Measurements from ENCODE around the gene EDEM1.
"Not testable (repeated sequence)": the region's sequence is repeated elsewhere in the genome, so short reads cannot be mapped to it uniquely, and the experiment has no call there.

The EDEM1 gene

DNA sequence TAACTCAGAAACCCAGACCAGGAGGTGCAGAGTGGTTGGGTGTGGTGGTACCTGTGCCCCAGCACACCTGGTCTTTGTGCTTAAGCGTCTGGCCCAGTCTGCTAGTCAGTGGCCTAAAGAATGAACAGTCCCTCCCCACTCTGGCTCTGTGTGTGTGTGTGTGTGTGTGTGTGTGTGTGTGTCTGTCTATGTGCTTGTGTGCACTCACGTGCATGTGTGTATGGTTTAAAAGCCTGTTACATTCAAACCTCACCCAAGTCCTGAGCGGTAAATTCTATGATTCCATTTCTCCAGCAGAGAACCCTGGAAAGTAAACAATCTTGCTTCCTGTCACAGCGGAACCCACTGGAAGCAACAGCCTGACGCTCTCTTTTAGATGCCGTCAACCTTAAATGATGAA is 34.2 kb downstream of the EDEM1 start:
- Histone ChIP-seq H3K9me3 (ENCODE audit: control insufficient read depth, insufficient read depth, low read length) (no peaks in the 10 kb centered on the region), H3K9ac (ENCODE audit: low read depth, low read length) (no peak overlapping the region), H3K4me1 (ENCODE audit: insufficient read depth, low read length) (peaks cover 10% of the 10 kb centered on the region), H3K36me3 (ENCODE audit: insufficient read depth, low read length) (0 out of 2 replicates have a peak, but pooled peaks cover 5% of the 10 kb centered on the region)

GRCh38 chr3:5222283-5223005 is 34.9 kb downstream of the EDEM1 start:
- Histone ChIP-seq H3K4me1 (ENCODE audit: insufficient read depth, low read length) (peaks cover 10% of the 10 kb centered on the region), H3K9me3 (ENCODE audit: control insufficient read depth, insufficient read depth, low read length) (no peaks in the 10 kb centered on the region), H3K36me3 (ENCODE audit: insufficient read depth, low read length) (no peaks in the 10 kb centered on the region), H3K9ac (ENCODE audit: low read depth, low read length) (no peak overlapping the region)

DNA sequence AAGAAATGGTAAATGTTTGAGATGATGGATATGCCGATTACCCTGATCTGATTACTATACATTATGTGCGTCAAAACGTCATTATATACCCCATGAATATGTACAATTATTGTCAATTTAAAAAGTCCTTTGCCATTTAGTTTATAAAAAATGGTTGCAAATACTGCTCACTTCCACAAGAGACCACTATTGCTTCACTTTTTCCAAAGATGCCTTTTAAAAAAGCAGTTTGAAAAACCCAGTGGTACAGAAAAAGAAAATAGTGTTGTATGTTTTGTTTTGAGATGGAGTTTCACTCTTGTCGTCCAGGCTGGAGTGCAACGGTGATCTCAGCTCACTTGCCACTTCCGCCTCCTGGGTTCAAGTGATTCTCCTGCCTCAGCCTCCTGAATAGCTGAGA is 39.3 kb downstream of the EDEM1 start:
- no peaks in the 10 kb centered on the region for H3K36me3 ChIP-seq (ENCODE audit: insufficient read depth, low read length)
- no peaks in the 10 kb centered on the region for H3K4me1 ChIP-seq (ENCODE audit: insufficient read depth, low read length)
- H3K9me3 ChIP-seq (ENCODE audit: control insufficient read depth, insufficient read depth, low read length) = no peaks in the 10 kb centered on the region
- no peak overlapping the region for H3K9ac ChIP-seq (ENCODE audit: low read depth, low read length)

DNA sequence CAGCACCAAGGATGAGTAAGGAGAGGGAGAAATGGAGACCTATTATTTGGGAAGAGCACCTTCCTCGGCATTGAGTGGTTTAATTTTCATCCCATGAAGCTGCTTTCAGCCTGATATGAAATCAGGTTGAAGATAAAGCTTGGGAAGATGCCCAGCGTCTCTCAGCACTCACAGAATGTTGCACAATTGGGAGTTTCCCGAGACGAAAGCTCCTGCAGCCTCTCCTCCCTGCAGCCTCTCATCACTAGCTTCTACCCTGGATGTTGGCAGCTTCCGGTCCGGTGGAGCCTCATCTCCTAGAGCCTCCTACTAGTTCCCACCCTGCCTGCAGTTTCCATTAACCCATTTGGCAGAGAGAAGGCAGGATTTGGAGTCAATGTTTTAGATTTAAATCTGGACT is 40.3 kb downstream of the EDEM1 start:
- Histone ChIP-seq H3K9me3 (ENCODE audit: control insufficient read depth, insufficient read depth, low read length) (no peaks in the 10 kb centered on the region), H3K9ac (ENCODE audit: low read depth, low read length) (no peak overlapping the region), H3K4me1 (ENCODE audit: insufficient read depth, low read length) (no peaks in the 10 kb centered on the region; the same call in 1 of the 2 replicates), H3K36me3 (ENCODE audit: insufficient read depth, low read length) (no peaks in the 10 kb centered on the region)

GRCh38 chr3:5229414-5229813 is 41.9 kb downstream of the EDEM1 start:
- no peaks in the 10 kb centered on the region; the same call in 1 of the 2 replicates for H3K4me1 ChIP-seq (ENCODE audit: insufficient read depth, low read length)
- no peaks in the 10 kb centered on the region for H3K9me3 ChIP-seq (ENCODE audit: control insufficient read depth, insufficient read depth, low read length)
- H3K9ac ChIP-seq (ENCODE audit: low read depth, low read length) = no peak overlapping the region
- no peaks in the 10 kb centered on the region for H3K36me3 ChIP-seq (ENCODE audit: insufficient read depth, low read length)

DNA sequence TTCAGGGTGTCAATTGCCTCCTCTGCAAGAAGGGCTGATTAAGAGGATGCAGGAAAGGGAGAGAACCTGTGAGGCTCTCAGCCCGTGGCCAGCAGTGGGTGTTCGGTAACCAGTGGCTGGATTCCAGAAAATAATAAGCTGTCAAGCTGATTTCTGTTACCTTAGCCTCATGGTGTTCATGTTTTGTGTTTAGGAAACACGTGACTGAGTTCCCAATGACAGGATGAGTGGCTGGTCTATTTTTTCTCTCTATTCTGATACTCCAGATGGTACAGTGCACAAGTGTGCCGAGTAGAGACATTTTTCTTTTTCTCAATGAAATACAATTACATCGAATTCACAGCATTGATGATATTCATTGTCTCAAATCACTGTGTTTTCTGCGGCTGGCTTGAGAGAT is 43.6 kb downstream of the EDEM1 start:
- Histone ChIP-seq H3K9ac (ENCODE audit: low read depth, low read length) (no peak overlapping the region), H3K9me3 (ENCODE audit: control insufficient read depth, insufficient read depth, low read length) (no peaks in the 10 kb centered on the region), H3K36me3 (ENCODE audit: insufficient read depth, low read length) (no peaks in the 10 kb centered on the region)

GRCh38 chr3:5231487-5231886 is 44.0 kb downstream of the EDEM1 start:
- Histone ChIP-seq H3K36me3 (ENCODE audit: insufficient read depth, low read length) (no peaks in the 10 kb centered on the region), H3K9me3 (ENCODE audit: control insufficient read depth, insufficient read depth, low read length) (no peaks in the 10 kb centered on the region), H3K9ac (ENCODE audit: low read depth, low read length) (no peak overlapping the region), H3K4me1 (ENCODE audit: insufficient read depth, low read length) (no peaks in the 10 kb centered on the region; the same call in 1 of the 2 replicates)

More for the DNA sequence above, 43.6 kb downstream of the EDEM1 start:
- H3K4me1 ChIP-seq (ENCODE audit: insufficient read depth, low read length) = no peaks in the 10 kb centered on the region; the same call in 1 of the 2 replicates

GRCh38 chr3:5232570-5232969 is 45.1 kb downstream of the EDEM1 start:
- H3K36me3 ChIP-seq (ENCODE audit: insufficient read depth, low read length) = no peaks in the 10 kb centered on the region
- H3K9ac ChIP-seq (ENCODE audit: low read depth, low read length) = no peak overlapping the region
- H3K4me1 ChIP-seq (ENCODE audit: insufficient read depth, low read length) = no peaks in the 10 kb centered on the region; the same call in 1 of the 2 replicates
- no peaks in the 10 kb centered on the region for H3K9me3 ChIP-seq (ENCODE audit: control insufficient read depth, insufficient read depth, low read length)

DNA sequence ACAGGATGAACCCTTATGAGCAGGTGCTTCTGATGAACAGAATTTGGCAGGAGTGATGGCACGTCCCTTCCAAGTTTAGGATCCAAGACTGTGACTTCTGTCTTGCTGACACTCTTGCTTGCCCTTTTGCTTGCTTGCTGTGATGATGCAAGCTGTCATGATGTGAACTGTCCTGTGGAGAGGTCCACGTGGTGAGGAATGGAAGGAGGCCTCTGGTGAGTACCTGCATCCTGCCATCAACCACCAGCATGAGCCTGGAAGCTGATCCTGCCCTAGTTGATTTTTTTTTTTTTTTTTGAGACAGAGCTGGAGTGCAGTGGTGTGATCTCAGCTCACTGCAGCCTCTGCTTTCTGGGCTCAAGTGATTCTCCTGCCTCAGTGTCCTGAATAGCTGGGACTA is 45.5 kb downstream of the EDEM1 start:
- Histone ChIP-seq H3K9ac (ENCODE audit: low read depth, low read length) (no peak overlapping the region), H3K36me3 (ENCODE audit: insufficient read depth, low read length) (no peaks in the 10 kb centered on the region)

GRCh38 chr3:5235655-5236054 is 48.1 kb downstream of the EDEM1 start:
- H3K4me1 ChIP-seq (ENCODE audit: insufficient read depth, low read length) = no peaks in the 10 kb centered on the region; the same call in 1 of the 2 replicates
- no peak overlapping the region for H3K9ac ChIP-seq (ENCODE audit: low read depth, low read length)
- H3K9me3 ChIP-seq (ENCODE audit: control insufficient read depth, insufficient read depth, low read length) = no peaks in the 10 kb centered on the region
- no peaks in the 10 kb centered on the region for H3K36me3 ChIP-seq (ENCODE audit: insufficient read depth, low read length)

More for the DNA sequence above, 45.5 kb downstream of the EDEM1 start:
- no peaks in the 10 kb centered on the region for H3K9me3 ChIP-seq (ENCODE audit: control insufficient read depth, insufficient read depth, low read length)
- no peaks in the 10 kb centered on the region; the same call in 1 of the 2 replicates for H3K4me1 ChIP-seq (ENCODE audit: insufficient read depth, low read length)

DNA sequence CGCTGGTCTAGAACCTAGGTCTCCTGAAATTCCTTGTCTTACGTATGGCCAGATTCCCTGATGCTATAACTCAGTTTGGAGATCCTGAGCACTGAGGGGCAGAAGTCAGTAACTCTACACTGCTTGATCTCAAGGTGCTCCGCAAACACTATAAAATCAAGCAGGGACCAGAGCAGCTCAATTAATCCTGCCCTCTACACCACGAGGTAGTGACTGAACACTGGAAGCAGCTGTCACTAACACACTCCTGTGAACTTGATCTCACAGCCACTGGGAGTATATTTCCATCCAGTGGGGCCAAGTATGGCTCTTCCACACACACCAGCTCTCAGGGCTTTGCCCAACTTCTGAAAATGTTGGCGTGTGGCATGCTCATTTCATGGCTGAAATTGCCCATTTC is 51.0 kb downstream of the EDEM1 start:
- Histone ChIP-seq H3K36me3 (ENCODE audit: insufficient read depth, low read length) (no peaks in the 10 kb centered on the region), H3K9ac (ENCODE audit: low read depth, low read length) (no peak overlapping the region), H3K4me1 (ENCODE audit: insufficient read depth, low read length) (no peaks in the 10 kb centered on the region), H3K9me3 (ENCODE audit: control insufficient read depth, insufficient read depth, low read length) (no peaks in the 10 kb centered on the region)

- no peaks in the 10 kb centered on the region for H3K36me3 ChIP-seq (ENCODE audit: insufficient read depth, low read length)
These were observed 52.1 kb downstream of the EDEM1 start for GRCh38 chr3:5239602-5240001.

DNA sequence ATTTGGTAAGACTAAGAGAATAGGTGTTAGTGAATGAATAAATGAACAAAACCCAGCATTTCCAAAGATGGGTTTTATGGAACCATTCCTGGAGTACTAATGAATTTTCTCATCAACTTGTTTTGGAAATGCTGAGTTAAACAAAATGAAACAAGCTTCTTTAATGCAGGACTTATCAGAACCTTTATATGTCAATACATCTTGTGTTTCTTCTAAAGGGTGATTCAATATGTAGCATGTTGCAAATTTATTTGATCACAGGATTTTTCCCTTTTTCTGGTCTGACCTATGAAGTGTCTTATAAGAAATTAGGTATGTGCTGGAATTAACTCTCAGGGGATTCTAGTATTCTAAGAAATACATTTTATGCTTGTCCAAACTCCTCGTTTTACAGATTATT is 53.2 kb downstream of the EDEM1 start:
- H3K9ac ChIP-seq (ENCODE audit: low read depth, low read length) = no peak overlapping the region
- H3K36me3 ChIP-seq (ENCODE audit: insufficient read depth, low read length) = no peaks in the 10 kb centered on the region
- H3K9me3 ChIP-seq (ENCODE audit: control insufficient read depth, insufficient read depth, low read length) = no peaks in the 10 kb centered on the region; the same call in 1 of the 2 replicates
- H3K4me1 ChIP-seq (ENCODE audit: insufficient read depth, low read length) = no peaks in the 10 kb centered on the region

More at GRCh38 chr3:5239602-5240001, 52.1 kb downstream of the EDEM1 start:
- Histone ChIP-seq H3K9me3 (ENCODE audit: control insufficient read depth, insufficient read depth, low read length) (no peaks in the 10 kb centered on the region; the same call in 1 of the 2 replicates), H3K4me1 (ENCODE audit: insufficient read depth, low read length) (no peaks in the 10 kb centered on the region), H3K9ac (ENCODE audit: low read depth, low read length) (no peak overlapping the region)

DNA sequence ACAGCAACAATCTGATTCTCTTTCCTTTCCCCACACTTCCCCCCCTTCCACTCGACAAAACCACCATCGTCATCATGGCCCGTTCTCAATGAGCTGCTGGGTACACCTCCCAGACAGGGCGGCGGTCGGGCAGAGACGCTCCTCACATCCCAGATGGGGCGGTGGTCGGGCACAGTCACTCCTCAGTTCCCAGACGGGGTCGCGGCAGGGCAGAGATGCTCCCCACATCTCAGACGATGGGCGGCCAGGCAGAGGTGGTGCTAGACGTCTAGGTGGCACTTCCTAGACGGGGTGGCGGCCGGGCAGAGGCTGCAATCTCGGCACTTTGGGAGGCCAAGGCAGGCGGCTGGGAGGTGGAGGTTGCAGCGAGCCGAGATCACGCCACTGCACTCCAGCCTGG is 55.3 kb downstream of the EDEM1 start:
- not testable (repeated sequence) for H3K9ac ChIP-seq (ENCODE audit: low read depth, low read length); H3K9me3 ChIP-seq (ENCODE audit: control insufficient read depth, insufficient read depth, low read length); H3K4me1 ChIP-seq (ENCODE audit: insufficient read depth, low read length); H3K36me3 ChIP-seq (ENCODE audit: insufficient read depth, low read length)

DNA sequence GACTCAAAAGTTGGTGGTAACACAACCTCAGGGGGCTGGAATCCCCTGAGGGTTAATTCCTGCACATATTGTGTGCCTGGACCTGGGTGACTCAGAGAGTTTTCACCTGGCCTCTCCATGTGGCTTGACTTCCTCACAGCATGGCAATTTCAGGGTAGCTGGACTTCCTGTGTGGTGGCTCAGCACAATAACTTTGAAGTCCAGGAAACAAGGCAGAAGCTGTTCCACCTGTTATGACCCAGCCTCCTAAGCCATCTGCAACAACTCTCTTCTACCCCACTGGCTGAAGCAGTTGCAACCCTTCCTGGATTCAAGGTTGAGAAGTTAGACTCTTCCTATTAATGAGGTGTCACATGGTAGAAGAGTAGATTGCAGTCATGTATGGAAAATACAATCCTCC is 58.4 kb downstream of the EDEM1 start:
- Histone ChIP-seq H3K4me1 (ENCODE audit: insufficient read depth, low read length) (no peaks in the 10 kb centered on the region; the same call in 1 of the 2 replicates), H3K36me3 (ENCODE audit: insufficient read depth, low read length) (no peaks in the 10 kb centered on the region), H3K9me3 (ENCODE audit: control insufficient read depth, insufficient read depth, low read length) (no peaks in the 10 kb centered on the region; the same call in 1 of the 2 replicates), H3K9ac (ENCODE audit: low read depth, low read length) (no peak overlapping the region)
